ENCODE measurements around the gene SLC10A2.
A peak's percentile ranks its signal among the peaks of the same experiment; 100 is the strongest.

SLC10A2 gene

GRCh38 chr13:102999499-102999898 lies 66.7 kb downstream of the SLC10A2 start:
- no peak overlapping the region for H3K4me3 ChIP-seq (ENCODE audit: low read depth, low read length, poor library complexity, severe bottlenecking)
- H3F3A ChIP-seq (ENCODE audit: insufficient read depth, low read length): no peaks in the 10 kb centered on the region
- H4K20me1 ChIP-seq (ENCODE audit: insufficient read depth, low read length): no peaks in the 10 kb centered on the region
- peak overlapping the region; percentile 6; the same call in 1 of the 2 replicates for H2AFZ ChIP-seq (ENCODE audit: low read length)
- H3K4me2 ChIP-seq (ENCODE audit: low read length): no peak overlapping the region
- H3K36me3 ChIP-seq (ENCODE audit: insufficient read depth, low read length): no peaks in the 10 kb centered on the region; the same call in 1 of the 2 replicates
- peaks cover 20% of the 10 kb centered on the region for H3K4me1 ChIP-seq (ENCODE audit: insufficient read depth, low read length, severe bottlenecking)
- no peaks in the 10 kb centered on the region for H3K9me2 ChIP-seq (ENCODE audit: low read depth, low read length)
- no peaks in the 10 kb centered on the region for H3K27me3 ChIP-seq (ENCODE audit: insufficient read depth, low read length)
- no peaks in the 10 kb centered on the region for H3K79me2 ChIP-seq (ENCODE audit: insufficient read depth, low read length)
- peaks cover 54% of the 10 kb centered on the region for H3K9me3 ChIP-seq (ENCODE audit: low read length)
- peak overlapping the region; percentile 50 for H3K27ac ChIP-seq (ENCODE audit: low read depth, low read length, poor library complexity, severe bottlenecking)
- H3K9ac ChIP-seq (ENCODE audit: low read length): no peak overlapping the region
- no peak for TF ChIP-seq CTCF (IDR thresholded peaks at IDR 0.05; ENCODE audit: low read length)
- TF ChIP-seq EZH2 (IDR thresholded peaks at IDR 0.05; ENCODE audit: borderline replicate concordance, low read length): no peak
